Brain microvascular endothelial cell (primary cell): ENCODE results near the gene RNU2-63P.
A peak's percentile ranks its signal among the peaks of the same experiment; 100 is the strongest.
"Not testable (repeated sequence)": the region's sequence is repeated elsewhere in the genome, so short reads cannot be mapped to it uniquely, and the experiment has no call there.

ENCODE experiments used
- DNase-seq: peaks from one replicate; pipeline ENCODE4 v3.0.0-alpha.2; 2020
- H3K27ac ChIP-seq: fragments of 250-450 bp; sonication (Bioruptor Pico); 2 replicates; pipeline ENCODE4 v1.5.1; 2020; ENCODE audit warnings: mild to moderate bottlenecking, moderate library complexity
- H3K27me3 ChIP-seq: fragments of 250-450 bp; sonication (Bioruptor Pico); replicated peaks from 2 replicates; pipeline ENCODE4 v1.5.1; 2020; ENCODE audit warnings: mild to moderate bottlenecking
- H3K36me3 ChIP-seq: fragments of 250-450 bp; sonication (Bioruptor Pico); replicated peaks from 2 replicates; pipeline ENCODE4 v1.5.1; 2020; ENCODE audit warnings: mild to moderate bottlenecking
- H3K4me3 ChIP-seq: 2 replicates; pipeline ENCODE4 v1.5.1; 2011; ENCODE audit warnings: low read depth, mild to moderate bottlenecking, control low read depth, low read length, moderate library complexity
- in situ Hi-C: cut with HindIII; loops from 2 replicates; pipeline ENCODE4 v1.10.0; 2017; ENCODE audit warnings: low sequenced_read_pairs, low pct_ligation_motif_present
- TF ChIP-seq, protein P1 (sequence below): IDR thresholded peaks from 2 replicates; pipeline ENCODE4 v1.5.1; 2011; ENCODE audit warnings: low read depth, mild to moderate bottlenecking, moderate library complexity, low read length, control low read depth, inconsistent platforms; ENCODE audit errors: missing control alignments

Gene RNU2-63P

DNA sequence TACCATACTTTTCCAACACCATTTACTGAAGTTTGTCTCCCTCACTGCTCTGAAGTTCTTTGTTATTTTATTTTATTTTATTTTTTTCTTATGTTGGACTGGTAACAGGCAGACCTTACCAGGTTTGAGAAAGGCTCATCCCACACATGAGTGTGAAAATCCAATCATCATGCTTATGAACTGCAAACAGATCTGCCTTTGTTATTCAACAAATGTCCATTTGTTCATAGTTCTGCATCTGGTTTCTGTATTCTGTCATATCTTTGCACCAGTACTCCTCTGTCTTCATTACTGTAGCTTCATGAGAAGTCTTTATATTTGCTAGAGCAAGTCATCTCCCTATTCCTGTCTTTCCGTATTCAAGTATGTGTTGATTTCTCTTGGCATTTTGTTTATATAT is 5.3 kb downstream of the RNU2-63P start:
- in situ Hi-C loops = no loop called here
- no peak overlapping the region for H3K27ac ChIP-seq
- H3K4me3 ChIP-seq = no peak overlapping the region

DNA sequence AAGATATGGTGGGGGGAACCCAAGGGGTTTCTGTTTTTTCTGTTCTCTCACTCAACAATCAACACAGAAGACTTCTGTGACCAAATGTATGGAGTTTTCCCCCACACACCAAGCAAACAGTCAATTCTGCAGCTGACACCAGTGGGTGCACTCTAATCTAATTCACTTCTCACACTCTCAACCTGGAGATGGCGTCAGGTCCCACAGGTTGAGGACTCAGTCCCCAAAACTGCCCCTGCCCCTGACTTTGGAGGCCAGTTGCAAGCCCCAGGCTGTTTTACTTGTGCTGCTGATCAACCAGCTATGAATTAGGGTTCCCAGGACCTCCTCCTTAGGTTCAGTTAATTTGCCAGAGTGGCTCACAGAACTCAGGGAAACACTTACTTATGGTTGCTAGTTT is 6.2 kb downstream of the RNU2-63P start:
- in situ Hi-C loops = no loop called here
- Histone ChIP-seq H3K27ac (no peak overlapping the region), H3K36me3 (no peaks in the 10 kb centered on the region), H3K4me3 (no peak overlapping the region), H3K27me3 (no peaks in the 10 kb centered on the region)
- TF ChIP-seq, protein P1, sequence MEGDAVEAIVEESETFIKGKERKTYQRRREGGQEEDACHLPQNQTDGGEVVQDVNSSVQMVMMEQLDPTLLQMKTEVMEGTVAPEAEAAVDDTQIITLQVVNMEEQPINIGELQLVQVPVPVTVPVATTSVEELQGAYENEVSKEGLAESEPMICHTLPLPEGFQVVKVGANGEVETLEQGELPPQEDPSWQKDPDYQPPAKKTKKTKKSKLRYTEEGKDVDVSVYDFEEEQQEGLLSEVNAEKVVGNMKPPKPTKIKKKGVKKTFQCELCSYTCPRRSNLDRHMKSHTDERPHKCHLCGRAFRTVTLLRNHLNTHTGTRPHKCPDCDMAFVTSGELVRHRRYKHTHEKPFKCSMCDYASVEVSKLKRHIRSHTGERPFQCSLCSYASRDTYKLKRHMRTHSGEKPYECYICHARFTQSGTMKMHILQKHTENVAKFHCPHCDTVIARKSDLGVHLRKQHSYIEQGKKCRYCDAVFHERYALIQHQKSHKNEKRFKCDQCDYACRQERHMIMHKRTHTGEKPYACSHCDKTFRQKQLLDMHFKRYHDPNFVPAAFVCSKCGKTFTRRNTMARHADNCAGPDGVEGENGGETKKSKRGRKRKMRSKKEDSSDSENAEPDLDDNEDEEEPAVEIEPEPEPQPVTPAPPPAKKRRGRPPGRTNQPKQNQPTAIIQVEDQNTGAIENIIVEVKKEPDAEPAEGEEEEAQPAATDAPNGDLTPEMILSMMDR = no peak
- DNase-seq = no peak

More for the DNA sequence above, 5.3 kb downstream of the RNU2-63P start:
- no peaks in the 10 kb centered on the region for H3K27me3 ChIP-seq
- H3K36me3 ChIP-seq = no peaks in the 10 kb centered on the region
- TF ChIP-seq, protein P1 = no peak
- no peak for DNase-seq

DNA sequence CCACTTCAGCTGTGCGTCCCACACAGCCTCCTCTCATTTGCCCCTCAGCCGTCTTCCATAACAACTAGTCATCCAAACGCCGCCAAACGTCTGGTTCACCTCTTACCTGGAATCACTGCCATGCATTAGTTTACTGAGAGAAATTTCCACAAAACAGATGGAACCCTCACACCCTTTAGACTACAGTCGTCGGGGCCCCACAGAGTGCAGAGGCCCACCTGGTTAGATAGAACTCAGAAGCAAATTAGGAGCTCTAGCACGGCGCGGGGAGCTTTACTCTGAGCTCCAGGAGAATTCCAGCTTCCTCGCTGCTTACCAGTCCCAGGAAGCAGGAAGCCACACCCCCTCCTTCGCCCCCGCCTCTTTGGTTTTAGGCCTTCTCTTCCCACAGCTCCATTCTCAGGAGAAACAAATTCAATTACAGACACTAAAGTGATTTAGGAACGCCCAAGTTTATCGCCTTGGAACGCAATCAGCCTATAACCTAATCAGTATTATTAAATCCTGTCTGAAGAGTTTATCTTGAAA is 9.4 kb downstream of the RNU2-63P start:
- Histone ChIP-seq H3K27ac (no peak overlapping the region), H3K27me3 (no peaks in the 10 kb centered on the region), H3K4me3 (no peak overlapping the region), H3K36me3 (no peaks in the 10 kb centered on the region)
- no peak for DNase-seq
- in situ Hi-C loops = no loop called here
- TF ChIP-seq, protein P1 = no peak

DNA sequence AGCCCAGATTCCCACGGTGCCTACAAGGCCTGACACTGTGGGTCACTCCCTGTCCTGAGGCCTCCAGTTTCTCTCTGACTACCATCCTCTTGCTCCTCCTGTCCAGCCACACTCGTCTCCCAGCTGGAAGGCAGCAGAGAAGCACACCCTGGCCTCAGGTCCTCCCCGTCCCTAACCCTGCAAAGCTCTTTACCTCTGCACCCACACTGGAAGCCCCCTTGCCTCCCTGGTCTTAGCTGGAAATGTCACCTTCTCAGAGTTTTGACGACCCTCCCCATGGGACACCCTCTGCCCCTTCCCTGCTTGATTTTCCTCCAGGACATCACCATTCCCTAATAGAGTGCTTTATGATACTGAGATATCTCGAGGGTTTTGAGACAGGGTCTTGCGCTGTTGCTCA is 10.6 kb downstream of the RNU2-63P start:
- in situ Hi-C loops = no loop called here
- Histone ChIP-seq H3K27ac (no peak overlapping the region), H3K36me3 (no peaks in the 10 kb centered on the region), H3K27me3 (no peaks in the 10 kb centered on the region), H3K4me3 (no peak overlapping the region)
- DNase-seq = no peak
- TF ChIP-seq, protein P1 = no peak

DNA sequence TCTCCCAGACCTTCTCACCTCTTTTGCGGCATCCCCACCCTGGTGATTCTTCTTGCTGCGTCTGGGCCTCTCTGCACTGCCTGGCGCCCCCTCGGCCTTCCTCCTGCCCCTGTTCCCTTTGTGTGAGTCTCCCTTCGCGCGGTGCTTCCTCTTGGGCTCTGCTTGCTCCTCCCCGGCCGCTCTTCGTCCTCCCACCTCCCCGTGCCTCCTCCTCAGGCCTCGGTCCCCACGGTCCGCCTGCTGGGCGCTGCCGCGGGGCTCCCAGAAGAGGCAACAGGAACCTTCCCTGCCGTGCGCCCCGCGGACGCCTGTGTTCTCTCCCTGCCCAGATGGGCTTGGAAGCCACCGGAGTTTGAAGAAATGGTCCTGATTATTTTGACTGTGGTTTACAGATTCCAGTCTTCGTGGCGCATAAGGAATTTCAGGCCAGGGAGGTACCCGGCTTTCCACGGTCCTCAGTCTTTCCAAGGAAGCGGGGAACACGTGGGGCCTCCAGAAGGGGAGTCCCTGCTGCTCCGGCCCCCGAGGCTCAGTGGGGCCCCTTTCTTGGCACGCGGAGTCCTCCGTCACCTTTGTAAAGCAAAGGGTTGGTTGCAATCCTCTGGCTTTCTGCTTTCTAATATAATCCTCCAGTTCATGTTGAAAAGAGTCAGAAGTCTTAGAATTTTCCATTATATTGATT is 13.1 kb downstream of the RNU2-63P start:
- H3K27me3 ChIP-seq = no peaks in the 10 kb centered on the region
- TF ChIP-seq, protein P1 = no peak
- H3K4me3 ChIP-seq = peak overlapping the region; percentile 24
- no peak overlapping the region for H3K27ac ChIP-seq
- in situ Hi-C loops = no loop called here
- no peak for DNase-seq
- no peaks in the 10 kb centered on the region for H3K36me3 ChIP-seq

DNA sequence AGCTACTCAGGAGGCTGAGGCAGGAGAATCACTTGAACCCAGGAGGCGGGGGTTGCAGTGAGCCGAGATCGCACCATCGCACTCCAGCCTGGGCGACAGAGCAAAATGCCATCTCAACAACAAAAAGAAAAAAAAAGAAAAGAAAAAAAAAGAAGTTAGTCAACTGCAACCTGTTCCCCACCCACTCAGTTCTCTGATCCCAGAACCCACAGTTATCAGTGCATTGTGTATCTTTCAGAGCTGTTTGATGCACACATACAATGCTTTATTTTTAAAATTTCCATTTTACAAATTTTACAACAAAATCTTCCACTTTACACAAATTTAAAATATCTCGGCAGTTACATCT is 14.0 kb downstream of the RNU2-63P start:
- Histone ChIP-seq H3K4me3 (no peak overlapping the region), H3K27ac (no peak overlapping the region), H3K36me3 (no peaks in the 10 kb centered on the region), H3K27me3 (no peaks in the 10 kb centered on the region)
- DNase-seq = no peak
- in situ Hi-C loops = no loop called here
- TF ChIP-seq, protein P1 = no peak

DNA sequence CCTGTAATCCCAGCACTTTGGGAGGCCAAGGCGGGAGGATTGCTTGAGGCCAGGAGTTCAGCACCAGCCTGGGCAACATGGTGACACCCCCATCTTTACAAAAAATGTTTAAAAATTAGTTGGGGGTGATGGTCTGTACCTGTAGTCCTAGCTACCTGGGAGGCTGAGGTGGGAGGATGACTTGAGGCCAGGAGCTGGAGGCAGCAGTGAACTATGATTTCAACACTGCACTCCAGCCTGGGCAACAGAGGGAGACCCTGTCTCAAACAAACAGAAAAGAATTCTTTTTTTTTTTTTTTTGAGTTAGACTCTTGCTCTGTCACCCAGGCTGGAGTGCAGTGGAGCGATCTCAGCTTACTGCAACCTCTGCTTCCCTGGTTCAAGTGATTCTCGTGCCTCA is 15.9 kb downstream of the RNU2-63P start:
- H3K36me3 ChIP-seq, DNase-seq, H3K27ac ChIP-seq, in situ Hi-C loops, H3K4me3 ChIP-seq, H3K27me3 ChIP-seq: not testable (repeated sequence)
